Loucy (cell line): ENCODE data around the gene SOBP.

Experiments
- H2AFZ ChIP-seq: fragments of 200-600 bp; sonication (generic); 2 replicates; pipeline ENCODE4 v1.6.0; 2016; ENCODE audit warnings: antibody characterized with exemption, mild to moderate bottlenecking, low read length, moderate library complexity
- H3F3A ChIP-seq: fragments of 200-600 bp; 2 replicates; pipeline ENCODE4 v1.6.0; 2016; ENCODE audit warnings: antibody characterized with exemption, low read depth, mild to moderate bottlenecking
- H3K27me3 ChIP-seq: fragments of 200-600 bp; sonication (generic); 2 replicates; pipeline ENCODE4 v1.6.1; 2014; ENCODE audit warnings: low read length, mild to moderate bottlenecking; ENCODE audit not compliant: insufficient read depth, poor library complexity, severe bottlenecking
- H3K36me3 ChIP-seq: fragments of 200-600 bp; sonication (generic); 2 replicates; pipeline ENCODE4 v1.6.1; 2016; ENCODE audit warnings: low read length; ENCODE audit not compliant: insufficient read depth
- H3K4me1 ChIP-seq: fragments of 200-600 bp; sonication (generic); 2 replicates; pipeline ENCODE4 v1.5.1; 2014; ENCODE audit warnings: low read length, mild to moderate bottlenecking; ENCODE audit not compliant: insufficient read depth, poor library complexity, severe bottlenecking
- H3K4me2 ChIP-seq: fragments of 200-600 bp; sonication (generic); 2 replicates; pipeline ENCODE4 v1.6.0; 2014; ENCODE audit warnings: antibody characterized with exemption, low read length, low read depth, mild to moderate bottlenecking; ENCODE audit not compliant: poor library complexity, severe bottlenecking
- H3K4me3 ChIP-seq: fragments of 200-600 bp; sonication (generic); 2 replicates; pipeline ENCODE4 v1.5.1; 2014; ENCODE audit warnings: low read length, mild to moderate bottlenecking, mixed read lengths; ENCODE audit not compliant: poor library complexity, severe bottlenecking
- H3K79me2 ChIP-seq: fragments of 200-600 bp; sonication (generic); 2 replicates; pipeline ENCODE4 v1.6.1; 2014; ENCODE audit warnings: low read length; ENCODE audit not compliant: insufficient read depth
- H3K9ac ChIP-seq: fragments of 200-600 bp; sonication (generic); 2 replicates; pipeline ENCODE4 v1.6.0; 2014; ENCODE audit warnings: mild to moderate bottlenecking, low read depth, low read length, moderate library complexity; ENCODE audit not compliant: poor library complexity, severe bottlenecking
- H3K9me2 ChIP-seq: fragments of 200-600 bp; sonication (generic); replicated peaks from 2 replicates; pipeline ENCODE4 v1.6.1; 2016; ENCODE audit warnings: low read depth, low read length, mixed read lengths
- H3K9me3 ChIP-seq: fragments of 200-600 bp; sonication (generic); 2 replicates; pipeline ENCODE4 v1.6.1; 2014; ENCODE audit warnings: mild to moderate bottlenecking, antibody characterized with exemption, low read length, low read depth; ENCODE audit not compliant: insufficient read depth
- H4K20me1 ChIP-seq: fragments of 200-600 bp; sonication (generic); 2 replicates; pipeline ENCODE4 v1.6.0; 2014; ENCODE audit warnings: antibody characterized with exemption, low read length, mild to moderate bottlenecking; ENCODE audit not compliant: insufficient read depth, poor library complexity, severe bottlenecking
- CTCF ChIP-seq: fragments of 200-600 bp; sonication (generic); conservative IDR thresholded peaks from 2 replicates; pipeline ENCODE4 v1.5.1; 2014; ENCODE audit warnings: mild to moderate bottlenecking, antibody characterized with exemption, low read length
- EZH2phosphoT487 ChIP-seq: fragments of 200-600 bp; IDR thresholded peaks from 2 replicates; pipeline ENCODE4 v1.6.1; 2018; ENCODE audit warnings: antibody characterized with exemption, mild to moderate bottlenecking, moderate library complexity, borderline replicate concordance

SOBP gene

GRCh38 chr6:107641500-107641941, 151.6 kb downstream of the SOBP start:
- no peak overlapping the region for H2AFZ ChIP-seq
- no peak overlapping the region for H3K9ac ChIP-seq
- H3K79me2 ChIP-seq = no peaks in the 10 kb centered on the region
- peaks cover 1% of the 10 kb centered on the region; the same call in 1 of the 2 replicates for H3K36me3 ChIP-seq
- TF ChIP-seq EZH2phosphoT487 = no peak
- TF ChIP-seq CTCF = no peak
- H3F3A ChIP-seq = no peaks in the 10 kb centered on the region
- H3K4me3 ChIP-seq = no peak overlapping the region
- H3K27me3 ChIP-seq = no peaks in the 10 kb centered on the region
- H3K4me2 ChIP-seq = no peak overlapping the region
- no peaks in the 10 kb centered on the region for H3K9me2 ChIP-seq
- H3K4me1 ChIP-seq = peaks cover 15% of the 10 kb centered on the region
- H4K20me1 ChIP-seq = no peaks in the 10 kb centered on the region
- H3K9me3 ChIP-seq = no peaks in the 10 kb centered on the region

- Histone ChIP-seq H3F3A (no peaks in the 10 kb centered on the region), H3K4me3 (no peak overlapping the region), H3K9me2 (no peaks in the 10 kb centered on the region), H3K79me2 (no peaks in the 10 kb centered on the region), H4K20me1 (no peaks in the 10 kb centered on the region), H3K9me3 (no peaks in the 10 kb centered on the region), H3K4me2 (no peak overlapping the region), H3K27me3 (no peaks in the 10 kb centered on the region), H3K9ac (no peak overlapping the region), H2AFZ (no peak overlapping the region), H3K36me3 (no peaks in the 10 kb centered on the region), H3K4me1 (peaks cover 7% of the 10 kb centered on the region)
- TF ChIP-seq CTCF (no peak), EZH2phosphoT487 (no peak)
Measured at GRCh38 chr6:107642095-107642860, 152.4 kb downstream of the SOBP start.

- Histone ChIP-seq H3K9ac (no peak overlapping the region), H3K9me3 (no peaks in the 10 kb centered on the region), H4K20me1 (no peaks in the 10 kb centered on the region), H3K4me3 (no peak overlapping the region), H2AFZ (no peak overlapping the region), H3K4me2 (no peak overlapping the region), H3K36me3 (no peaks in the 10 kb centered on the region), H3K79me2 (no peaks in the 10 kb centered on the region), H3K9me2 (no peaks in the 10 kb centered on the region), H3F3A (no peaks in the 10 kb centered on the region), H3K4me1 (peaks cover under 1% of the 10 kb centered on the region), H3K27me3 (no peaks in the 10 kb centered on the region)
- TF ChIP-seq CTCF (no peak), EZH2phosphoT487 (no peak)
Measured at GRCh38 chr6:107642861-107643328, 153.0 kb downstream of the SOBP start.
